ENCODE measurements around the gene KANSL1. TPM values are rescaled to one million over a fixed set of nuclear protein-coding genes. Genes with fewer than 3 reads are reported as not detected.

Gene KANSL1
- total and polyA plus RNA-seq, 2 donors from 2014 or later, result 13.7 to 97.3 TPM

DNA sequence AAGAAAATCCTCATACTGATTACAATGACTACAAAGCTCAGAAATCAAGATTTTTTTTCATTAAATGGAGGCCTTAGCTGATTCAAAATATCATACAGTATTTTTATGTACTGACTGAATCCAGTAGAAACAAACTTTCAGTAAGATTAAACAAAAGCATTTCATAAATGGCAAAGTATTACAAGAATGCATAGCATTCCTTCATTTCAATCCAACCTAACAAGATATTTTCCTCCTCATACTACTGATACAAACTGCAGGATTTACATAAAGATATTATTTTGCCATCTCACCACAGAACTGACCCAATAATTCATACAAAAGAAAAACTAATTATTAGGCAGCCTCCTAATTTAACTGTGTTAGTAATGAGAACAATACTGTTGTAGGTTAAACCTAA is 6.2 kb upstream of the KANSL1 start:
- FAIRE-seq, result no peak

DNA sequence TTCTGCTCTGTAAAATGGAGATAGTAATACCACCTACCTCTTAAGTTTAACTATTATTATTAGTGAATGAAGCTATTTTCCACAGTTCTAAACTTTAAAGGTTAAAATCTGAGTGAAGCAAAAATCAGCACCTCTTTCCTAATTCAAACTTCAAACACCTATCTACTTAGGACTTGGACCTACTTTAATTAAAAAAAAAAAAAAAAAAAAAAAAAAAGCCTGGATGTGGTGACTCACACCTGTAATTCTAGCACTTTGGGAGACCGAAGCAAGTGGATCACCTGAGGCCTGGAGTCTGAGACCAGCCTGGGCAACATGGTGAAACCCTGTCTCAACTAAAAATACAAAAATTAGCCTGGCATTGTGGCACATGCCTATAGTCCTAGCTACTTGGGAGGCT is 5.0 kb upstream of the KANSL1 start:
- DNase-seq (no peak), FAIRE-seq (no peak)
- Histone ChIP-seq H3K36me3 (ENCODE audit: control insufficient read depth in 2 of 3, insufficient read depth in 3 of 3, low read length in 3 of 3) (no peaks in the 10 kb centered on the region), H3K27ac (ENCODE audit: low read depth in 2 of 2, low read length in 2 of 2) (no peak overlapping the region), H3K4me3 (ENCODE audit: low read length in 3 of 3) (no peak overlapping the region), H3K4me1 (ENCODE audit: control insufficient read depth in 2 of 3, insufficient read depth in 2 of 3, low read depth in 1 of 3, low read length in 3 of 3) (peaks cover 0 to 27% (median 7%) of the 10 kb centered on the region in 3 donors), H3K27me3 (ENCODE audit: control insufficient read depth, insufficient read depth, low read length) (no peaks in the 10 kb centered on the region), H3K9me3 (ENCODE audit: control insufficient read depth in 2 of 3, insufficient read depth in 1 of 3, low read length in 3 of 3) (no peaks in the 10 kb centered on the region), H3K9ac (ENCODE audit: low read length in 3 of 3) (no peak overlapping the region)
- intact Hi-C loops (cut with DNase I), result no loop called here
- TF ChIP-seq, protein P1, sequence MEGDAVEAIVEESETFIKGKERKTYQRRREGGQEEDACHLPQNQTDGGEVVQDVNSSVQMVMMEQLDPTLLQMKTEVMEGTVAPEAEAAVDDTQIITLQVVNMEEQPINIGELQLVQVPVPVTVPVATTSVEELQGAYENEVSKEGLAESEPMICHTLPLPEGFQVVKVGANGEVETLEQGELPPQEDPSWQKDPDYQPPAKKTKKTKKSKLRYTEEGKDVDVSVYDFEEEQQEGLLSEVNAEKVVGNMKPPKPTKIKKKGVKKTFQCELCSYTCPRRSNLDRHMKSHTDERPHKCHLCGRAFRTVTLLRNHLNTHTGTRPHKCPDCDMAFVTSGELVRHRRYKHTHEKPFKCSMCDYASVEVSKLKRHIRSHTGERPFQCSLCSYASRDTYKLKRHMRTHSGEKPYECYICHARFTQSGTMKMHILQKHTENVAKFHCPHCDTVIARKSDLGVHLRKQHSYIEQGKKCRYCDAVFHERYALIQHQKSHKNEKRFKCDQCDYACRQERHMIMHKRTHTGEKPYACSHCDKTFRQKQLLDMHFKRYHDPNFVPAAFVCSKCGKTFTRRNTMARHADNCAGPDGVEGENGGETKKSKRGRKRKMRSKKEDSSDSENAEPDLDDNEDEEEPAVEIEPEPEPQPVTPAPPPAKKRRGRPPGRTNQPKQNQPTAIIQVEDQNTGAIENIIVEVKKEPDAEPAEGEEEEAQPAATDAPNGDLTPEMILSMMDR (IDR thresholded peaks at IDR 0.05; ENCODE audit: borderline replicate concordance, extremely low read depth, insufficient read depth), result no peak

More for the DNA sequence above, 6.2 kb upstream of the KANSL1 start:
- TF ChIP-seq, protein P1 (IDR thresholded peaks at IDR 0.05; ENCODE audit: borderline replicate concordance, extremely low read depth, insufficient read depth), result no peak
- Histone ChIP-seq H3K27ac (ENCODE audit: low read depth in 2 of 2, low read length in 2 of 2) (no peak overlapping the region), H3K9ac (ENCODE audit: low read length in 3 of 3) (no peak overlapping the region), H3K4me1 (ENCODE audit: control insufficient read depth in 2 of 3, insufficient read depth in 2 of 3, low read depth in 1 of 3, low read length in 3 of 3) (peaks cover 0 to 26% (median 6%) of the 10 kb centered on the region in 3 donors), H3K9me3 (ENCODE audit: control insufficient read depth in 2 of 3, insufficient read depth in 1 of 3, low read length in 3 of 3) (no peaks in the 10 kb centered on the region), H3K36me3 (ENCODE audit: control insufficient read depth in 2 of 3, insufficient read depth in 3 of 3, low read length in 3 of 3) (no peaks in the 10 kb centered on the region), H3K27me3 (ENCODE audit: control insufficient read depth, insufficient read depth, low read length) (no peaks in the 10 kb centered on the region), H3K4me3 (ENCODE audit: low read length in 3 of 3) (no peak overlapping the region)
- intact Hi-C loops (cut with DNase I), result no loop called here
- no peak for DNase-seq

DNA sequence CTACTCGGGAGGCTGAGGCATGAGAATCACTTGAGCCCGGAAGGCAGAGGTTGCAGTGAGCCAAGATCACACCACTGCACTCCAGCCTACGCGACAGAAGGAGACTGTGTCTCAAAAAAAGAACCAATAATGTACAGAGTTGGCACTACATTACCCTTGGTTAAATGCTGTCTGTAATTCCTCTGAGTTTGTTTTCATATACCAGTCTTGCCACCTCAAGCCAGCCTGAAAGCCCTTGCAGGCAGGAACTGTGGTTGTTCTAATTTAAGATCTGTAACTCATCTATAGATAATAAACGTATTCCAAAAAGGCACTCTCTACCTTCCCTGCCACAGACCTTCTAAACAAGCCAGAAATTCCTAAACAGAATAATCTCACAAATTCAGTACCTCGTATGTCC is 4.3 kb upstream of the KANSL1 start:
- Histone ChIP-seq H3K4me3 (ENCODE audit: low read length in 3 of 3) (no peak overlapping the region), H3K4me1 (ENCODE audit: control insufficient read depth in 2 of 3, insufficient read depth in 2 of 3, low read depth in 1 of 3, low read length in 3 of 3) (peaks cover 0 to 27% (median 7%) of the 10 kb centered on the region in 3 donors), H3K9ac (ENCODE audit: low read length in 3 of 3) (no peak overlapping the region), H3K27me3 (ENCODE audit: control insufficient read depth, insufficient read depth, low read length) (no peaks in the 10 kb centered on the region), H3K27ac (ENCODE audit: low read depth in 2 of 2, low read length in 2 of 2) (no peak overlapping the region), H3K9me3 (ENCODE audit: control insufficient read depth in 2 of 3, insufficient read depth in 1 of 3, low read length in 3 of 3) (no peaks in the 10 kb centered on the region), H3K36me3 (ENCODE audit: control insufficient read depth in 2 of 3, insufficient read depth in 3 of 3, low read length in 3 of 3) (no peaks in the 10 kb centered on the region)
- DNase-seq, result no peak
- intact Hi-C loops (cut with DNase I), result no loop called here
- TF ChIP-seq, protein P1 (IDR thresholded peaks at IDR 0.05; ENCODE audit: borderline replicate concordance, extremely low read depth, insufficient read depth), result no peak
- no peak for FAIRE-seq

Data from kidney (tissue), 14 donors.